ENCODE results near the gene GUCY1A2. TPM values are rescaled to one million over a fixed set of nuclear protein-coding genes. Genes with fewer than 3 reads are reported as not detected.

The GUCY1A2 gene
- total RNA-seq, 1 experiment from 2014 or later, result 0.55 TPM

DNA sequence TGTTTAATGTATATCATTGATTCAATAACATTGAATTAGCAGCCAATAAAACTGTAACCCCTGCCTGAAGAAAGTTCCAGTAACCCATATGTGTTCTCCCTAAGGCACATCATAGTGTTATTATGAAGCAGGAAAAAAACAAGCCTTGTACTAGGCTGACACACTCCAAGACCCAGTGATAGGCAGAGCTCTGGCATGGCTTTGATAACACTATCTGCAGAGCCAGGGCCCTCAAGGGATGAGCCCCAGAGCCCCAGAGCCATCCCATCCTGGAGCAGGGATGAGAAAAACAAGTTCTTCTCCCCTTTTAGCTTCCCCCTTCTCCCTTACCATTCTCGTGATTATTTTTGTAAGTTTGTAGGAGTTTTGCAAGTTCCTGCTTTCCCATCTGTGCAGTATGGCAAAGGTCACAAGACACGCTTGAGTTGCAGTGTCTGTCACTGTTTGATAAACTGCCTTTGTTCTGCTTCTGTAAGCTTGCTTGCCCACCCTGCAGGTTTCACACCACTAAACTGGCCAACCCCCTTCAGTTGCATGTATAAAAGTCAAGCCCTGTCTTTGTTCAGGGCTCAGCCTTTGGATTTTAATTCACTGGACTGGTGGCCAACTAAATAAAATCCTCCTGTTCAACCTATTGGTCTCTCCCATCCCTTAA, 22.3 kb upstream of the GUCY1A2 start:
- H3K79me2 ChIP-seq (ENCODE audit: insufficient read depth, low read length), result no peaks in the 10 kb centered on the region
- TF ChIP-seq, protein P1, sequence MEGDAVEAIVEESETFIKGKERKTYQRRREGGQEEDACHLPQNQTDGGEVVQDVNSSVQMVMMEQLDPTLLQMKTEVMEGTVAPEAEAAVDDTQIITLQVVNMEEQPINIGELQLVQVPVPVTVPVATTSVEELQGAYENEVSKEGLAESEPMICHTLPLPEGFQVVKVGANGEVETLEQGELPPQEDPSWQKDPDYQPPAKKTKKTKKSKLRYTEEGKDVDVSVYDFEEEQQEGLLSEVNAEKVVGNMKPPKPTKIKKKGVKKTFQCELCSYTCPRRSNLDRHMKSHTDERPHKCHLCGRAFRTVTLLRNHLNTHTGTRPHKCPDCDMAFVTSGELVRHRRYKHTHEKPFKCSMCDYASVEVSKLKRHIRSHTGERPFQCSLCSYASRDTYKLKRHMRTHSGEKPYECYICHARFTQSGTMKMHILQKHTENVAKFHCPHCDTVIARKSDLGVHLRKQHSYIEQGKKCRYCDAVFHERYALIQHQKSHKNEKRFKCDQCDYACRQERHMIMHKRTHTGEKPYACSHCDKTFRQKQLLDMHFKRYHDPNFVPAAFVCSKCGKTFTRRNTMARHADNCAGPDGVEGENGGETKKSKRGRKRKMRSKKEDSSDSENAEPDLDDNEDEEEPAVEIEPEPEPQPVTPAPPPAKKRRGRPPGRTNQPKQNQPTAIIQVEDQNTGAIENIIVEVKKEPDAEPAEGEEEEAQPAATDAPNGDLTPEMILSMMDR (conservative IDR thresholded peaks at IDR 0.05), result no peak
- H4K91ac ChIP-seq (ENCODE audit: insufficient read length, low read depth, low read length), result no peak overlapping the region
- no peaks in the 10 kb centered on the region; a peak in 1 of 4 replicates for H3K4me1 Mint-ChIP-seq
- H4K8ac ChIP-seq (replicated peaks; ENCODE audit: insufficient read length, low read depth, low read length), result no peak overlapping the region
- H4K20me1 ChIP-seq (ENCODE audit: control insufficient read depth, insufficient read depth, insufficient read length), result no peaks in the 10 kb centered on the region
- no peak overlapping the region for H2AFZ ChIP-seq (ENCODE audit: low read length)
- no peaks in the 10 kb centered on the region for H3K9me3 ChIP-seq (ENCODE audit: control insufficient read depth, low read depth, low read length)
- H3K27ac ChIP-seq (ENCODE audit: insufficient read length, low read depth, low read length), result no peak overlapping the region
- no peaks in the 10 kb centered on the region; the same call in 1 of the 2 replicates for H3K27me3 Mint-ChIP-seq (ENCODE audit: low read depth)
- H2AK5ac ChIP-seq (ENCODE audit: insufficient read length, low read length), result no peak overlapping the region
- no peak overlapping the region for H3K4me3 Mint-ChIP-seq
- no peak overlapping the region for H2BK120ac ChIP-seq (ENCODE audit: low read depth, low read length, poor library complexity, severe bottlenecking)
- no peak overlapping the region for H2BK15ac ChIP-seq (ENCODE audit: low read depth, low read length)
- H4K5ac ChIP-seq (ENCODE audit: insufficient read length, low read depth, low read length), result no peak overlapping the region
- no peaks in the 10 kb centered on the region for H3K27me3 ChIP-seq (ENCODE audit: insufficient read depth, low read length)
- no CpG with 5 or more reads among the region's 2 CpGs for WGBS (ENCODE audit: extremely low coverage, insufficient read length, low lambda C conversion rate)
- H3K23me2 ChIP-seq (ENCODE audit: insufficient read length, low read depth, low read length, poor library complexity, severe bottlenecking), result no peaks in the 10 kb centered on the region
- no peak overlapping the region for H3K27ac Mint-ChIP-seq
- H2BK12ac ChIP-seq (ENCODE audit: insufficient read length, low read depth, low read length), result no peak overlapping the region
- no peak for DNase-seq
- H3K18ac ChIP-seq (ENCODE audit: insufficient read length, low read depth, low read length), result no peak overlapping the region
- peaks cover 0 to 3% (median 0%) of the 10 kb centered on the region in 3 experiments; a peak in 1 of 7 replicates for H3K36me3 Mint-ChIP-seq (ENCODE audit: insufficient read depth in 1 of 3, low read depth in 3 of 3)
- no peak overlapping the region for H3K23ac ChIP-seq (ENCODE audit: insufficient read length, low read depth, low read length)
- no peak overlapping the region for H3K4ac ChIP-seq (ENCODE audit: low read depth, low read length)
- no peak overlapping the region for H3T11ph ChIP-seq (ENCODE audit: low read length)
- no peaks in the 10 kb centered on the region for H3K4me1 ChIP-seq (ENCODE audit: insufficient read depth, low read length)
- no peak overlapping the region for H3K56ac ChIP-seq (ENCODE audit: insufficient read length, low read depth, low read length)
- H2BK5ac ChIP-seq (ENCODE audit: insufficient read length, low read length), result no peak overlapping the region
- peaks cover 6 to 10% of the 10 kb centered on the region in 2 experiments; a peak in 4 of 5 replicates for H3K9me3 Mint-ChIP-seq
- no peak overlapping the region for H3K4me2 ChIP-seq (ENCODE audit: insufficient read depth, insufficient read length, low read length)
- no peak overlapping the region for H3K14ac ChIP-seq (ENCODE audit: insufficient read depth, low read length)
- H2BK20ac ChIP-seq (ENCODE audit: low read depth, low read length, poor library complexity, severe bottlenecking), result no peak overlapping the region
- no peak overlapping the region for H3K9ac ChIP-seq (ENCODE audit: extremely low read depth, insufficient read length, low read length)
- no peaks in the 10 kb centered on the region for H3K79me1 ChIP-seq (ENCODE audit: insufficient read depth, low read depth, low read length, poor library complexity, severe bottlenecking)

All from H9 (cell line).